ENCODE data around the gene NID2. TPM values are rescaled to one million over a fixed set of nuclear protein-coding genes. Genes with fewer than 3 reads are reported as not detected.
A peak's percentile ranks its signal among the peaks of the same experiment; 100 is the strongest.

The NID2 gene
- polyA plus RNA-seq, 1 experiment, result 413 TPM

DNA sequence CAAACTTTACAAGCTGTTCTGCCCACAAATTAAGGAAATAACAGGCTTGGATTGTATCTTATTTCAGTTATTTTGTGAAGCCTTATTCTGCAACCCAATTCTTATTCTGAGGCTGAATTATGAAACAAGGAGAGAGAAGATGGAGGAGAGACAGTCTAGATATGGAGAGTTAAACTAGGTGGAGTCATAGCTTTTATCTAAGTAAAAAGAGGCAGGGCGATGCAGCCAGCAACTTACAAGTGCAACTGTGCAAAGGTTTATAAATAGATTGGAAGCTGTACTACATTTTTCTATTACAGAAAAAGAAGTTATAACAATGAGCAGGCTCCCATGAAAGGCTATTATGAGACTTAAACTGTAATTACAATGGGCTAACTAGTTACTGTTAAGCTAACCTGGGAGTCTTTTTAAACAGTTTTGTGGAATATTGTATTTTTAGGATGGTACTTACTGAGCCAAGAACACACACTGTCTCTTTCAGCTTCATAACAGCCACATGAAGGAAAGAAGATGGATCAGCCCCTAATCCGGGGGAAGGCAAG is 22.4 kb downstream of the NID2 start:
- H3K27me3 ChIP-seq (ENCODE audit: control insufficient read depth, insufficient read depth, low read length), result no peaks in the 10 kb centered on the region
- DNase-seq (ENCODE audit: low read depth, low spot score), result no peak
- H3K27ac ChIP-seq (ENCODE audit: low read depth, low read length), result no peak overlapping the region
- TF ChIP-seq, protein P1, sequence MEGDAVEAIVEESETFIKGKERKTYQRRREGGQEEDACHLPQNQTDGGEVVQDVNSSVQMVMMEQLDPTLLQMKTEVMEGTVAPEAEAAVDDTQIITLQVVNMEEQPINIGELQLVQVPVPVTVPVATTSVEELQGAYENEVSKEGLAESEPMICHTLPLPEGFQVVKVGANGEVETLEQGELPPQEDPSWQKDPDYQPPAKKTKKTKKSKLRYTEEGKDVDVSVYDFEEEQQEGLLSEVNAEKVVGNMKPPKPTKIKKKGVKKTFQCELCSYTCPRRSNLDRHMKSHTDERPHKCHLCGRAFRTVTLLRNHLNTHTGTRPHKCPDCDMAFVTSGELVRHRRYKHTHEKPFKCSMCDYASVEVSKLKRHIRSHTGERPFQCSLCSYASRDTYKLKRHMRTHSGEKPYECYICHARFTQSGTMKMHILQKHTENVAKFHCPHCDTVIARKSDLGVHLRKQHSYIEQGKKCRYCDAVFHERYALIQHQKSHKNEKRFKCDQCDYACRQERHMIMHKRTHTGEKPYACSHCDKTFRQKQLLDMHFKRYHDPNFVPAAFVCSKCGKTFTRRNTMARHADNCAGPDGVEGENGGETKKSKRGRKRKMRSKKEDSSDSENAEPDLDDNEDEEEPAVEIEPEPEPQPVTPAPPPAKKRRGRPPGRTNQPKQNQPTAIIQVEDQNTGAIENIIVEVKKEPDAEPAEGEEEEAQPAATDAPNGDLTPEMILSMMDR (IDR thresholded peaks at IDR 0.05; ENCODE audit: low read depth, low read length), result no peak
- H3K9me3 ChIP-seq (ENCODE audit: control insufficient read depth, insufficient read depth, low read length), result no peaks in the 10 kb centered on the region
- ChIA-PET POLR2A (interaction anchor here (0.8 to 4.0 kb wide), 2 partner anchors 23 to 377 kb away, joined by 8 to 36 read pairs; partner anchors contain the start of gene NID2), CTCF (interaction anchor here (0.6 to 2.3 kb wide), 7 partner anchors 25 to 227 kb away, joined by 3 to 13 read pairs (median 4); no protein-coding TSS in a partner anchor)
- no peak overlapping the region for H3K4me3 ChIP-seq (ENCODE audit: low read depth, low read length)

DNA sequence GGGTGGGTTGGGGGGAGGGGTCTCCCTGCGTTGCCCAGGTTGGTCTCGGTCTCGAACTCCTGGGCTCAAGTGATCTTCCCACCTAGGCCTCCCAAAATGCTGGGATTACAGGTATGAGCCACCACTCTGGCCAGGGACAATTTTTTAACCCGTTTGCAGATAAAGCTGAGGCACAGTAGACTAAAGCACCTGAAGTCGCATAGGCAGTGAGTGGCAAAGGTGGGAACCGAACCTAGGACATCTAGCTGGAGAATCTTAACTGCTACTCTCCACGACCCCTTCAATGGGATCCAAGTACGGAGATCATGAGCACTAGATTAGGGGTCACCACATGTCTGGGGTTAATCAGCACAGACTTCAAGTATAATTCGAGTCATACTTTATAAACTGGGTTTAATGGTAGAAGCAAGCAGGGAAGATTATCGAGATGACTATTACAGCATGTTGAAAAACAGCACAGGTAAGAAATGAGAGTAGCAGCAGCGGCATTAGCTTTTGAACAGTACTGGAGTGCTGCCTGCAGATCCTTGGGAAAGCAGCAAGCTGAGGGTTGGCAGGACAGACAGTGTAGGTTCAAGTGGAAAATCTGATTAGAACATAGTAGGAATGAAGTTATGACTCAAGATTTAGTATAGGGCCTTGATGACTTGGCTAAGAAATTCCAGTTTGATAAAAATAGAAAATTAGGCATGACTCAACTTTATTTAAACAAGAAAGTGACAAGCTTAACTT is 23.9 kb downstream of the NID2 start:
- Histone ChIP-seq H3K27ac (ENCODE audit: low read depth, low read length) (peak overlapping the region; percentile 81), H3K4me3 (ENCODE audit: low read depth, low read length) (no peak overlapping the region; the same call in 1 of the 2 replicates), H3K9me3 (ENCODE audit: control insufficient read depth, insufficient read depth, low read length) (no peaks in the 10 kb centered on the region), H3K27me3 (ENCODE audit: control insufficient read depth, insufficient read depth, low read length) (no peaks in the 10 kb centered on the region)
- TF ChIP-seq, protein P1 (IDR thresholded peaks at IDR 0.05; ENCODE audit: low read depth, low read length), result no peak
- no peak for DNase-seq (ENCODE audit: low read depth, low spot score)
- ChIA-PET POLR2A (interaction anchor here (0.6 to 4.0 kb wide), 5 partner anchors 12 to 745 kb away, joined by 3 to 36 read pairs (median 4); partner anchors contain the start of gene NID2), CTCF (interaction anchor here (1.0 to 2.3 kb wide), 5 partner anchors 19 to 87 kb away, joined by 4 to 25 read pairs (median 6); no protein-coding TSS in a partner anchor)

DNA sequence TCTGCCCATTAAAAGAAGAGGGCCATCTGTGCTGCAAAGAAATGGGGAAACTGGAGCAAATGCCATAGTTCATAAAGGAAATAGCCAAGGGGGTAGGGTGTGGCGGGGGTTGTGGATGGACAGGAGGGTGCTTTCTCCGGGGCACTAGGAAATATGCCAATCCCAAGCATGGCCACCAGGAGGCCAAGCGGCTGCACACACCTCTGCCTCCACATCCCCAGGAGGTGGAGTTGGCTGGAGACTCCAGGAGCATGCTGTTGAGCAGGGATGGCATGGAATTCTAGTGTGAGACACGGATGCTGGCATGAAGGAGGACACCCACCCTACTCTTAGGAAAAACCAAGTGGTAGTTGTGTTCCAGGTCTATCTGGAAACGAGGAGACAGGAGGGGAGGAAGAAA is 25.2 kb downstream of the NID2 start:
- TF ChIP-seq, protein P1 (IDR thresholded peaks at IDR 0.05; ENCODE audit: low read depth, low read length), result peak; percentile 61
- no peaks in the 10 kb centered on the region for H3K27me3 ChIP-seq (ENCODE audit: control insufficient read depth, insufficient read depth, low read length)
- ChIA-PET POLR2A (interaction anchor here (4.0 kb wide), 1 partner anchor 26 kb away, joined by 36 read pairs; the partner anchor contains the start of gene NID2), CTCF (interaction anchor here (0.6 to 2.1 kb wide), 13 partner anchors 13 to 753 kb away, joined by 3 to 25 read pairs (median 5); no protein-coding TSS in a partner anchor)
- H3K4me3 ChIP-seq (ENCODE audit: low read depth, low read length), result no peak overlapping the region
- H3K27ac ChIP-seq (ENCODE audit: low read depth, low read length), result no peak overlapping the region
- H3K9me3 ChIP-seq (ENCODE audit: control insufficient read depth, insufficient read depth, low read length), result no peaks in the 10 kb centered on the region
- no peak for DNase-seq (ENCODE audit: low read depth, low spot score)

DNA sequence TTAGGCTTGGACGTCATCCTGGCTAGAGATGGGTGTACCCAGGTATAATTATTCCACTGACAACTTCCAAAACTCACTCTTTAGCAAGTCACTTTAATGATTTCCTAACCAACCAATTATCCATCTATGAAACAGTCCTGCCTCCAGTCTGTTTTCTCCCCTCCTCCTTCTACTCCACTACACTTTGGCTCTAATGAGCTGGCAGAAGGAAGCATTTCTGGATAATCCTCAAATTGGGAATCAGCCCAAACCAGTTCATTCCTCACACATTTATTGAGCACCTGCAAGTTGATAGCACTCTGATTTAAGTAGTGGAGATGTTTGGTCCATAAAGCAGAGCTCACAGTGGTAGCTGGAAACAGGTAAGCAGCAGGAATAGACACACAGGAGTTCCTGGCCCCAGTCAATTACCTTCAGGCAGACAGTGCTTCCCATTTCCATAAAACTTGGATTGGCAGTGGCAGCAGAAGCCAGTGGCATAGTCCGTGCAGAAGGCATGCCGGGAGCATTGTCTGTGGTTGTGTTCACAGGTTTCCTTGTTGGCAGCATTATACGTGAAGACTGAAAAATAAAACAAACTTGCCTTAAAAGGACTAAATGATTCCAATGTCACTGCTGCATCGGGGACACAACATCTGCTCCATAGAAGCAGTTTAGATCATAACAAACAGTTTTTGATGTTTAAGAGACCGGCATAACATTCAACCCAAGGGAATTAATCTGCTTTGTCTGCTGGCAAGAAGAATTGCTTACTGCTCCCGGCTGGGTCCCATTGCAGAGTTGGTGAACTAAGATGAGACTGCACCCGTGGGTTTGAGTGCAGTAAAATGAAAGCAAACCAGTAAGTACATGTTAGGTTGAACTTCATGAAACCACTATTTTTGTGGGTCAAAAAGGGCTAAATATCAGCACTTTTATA is 26.2 kb downstream of the NID2 start:
- Histone ChIP-seq H3K4me3 (ENCODE audit: low read depth, low read length) (no peak overlapping the region), H3K9me3 (ENCODE audit: control insufficient read depth, insufficient read depth, low read length) (no peaks in the 10 kb centered on the region), H3K27me3 (ENCODE audit: control insufficient read depth, insufficient read depth, low read length) (no peaks in the 10 kb centered on the region), H3K27ac (ENCODE audit: low read depth, low read length) (no peak overlapping the region)
- no peak for DNase-seq (ENCODE audit: low read depth, low spot score)
- POLR2A ChIA-PET, result interaction anchor here (0.9 kb wide), 1 partner anchor 27 kb away, joined by 3 read pairs; the partner anchor contains the start of gene NID2
- TF ChIP-seq, protein P1 (IDR thresholded peaks at IDR 0.05; ENCODE audit: low read depth, low read length), result no peak
- CTCF ChIA-PET, result interaction anchor here (0.6 to 2.1 kb wide), 6 partner anchors 17 to 96 kb away, joined by 5 to 10 read pairs (median 6); no protein-coding TSS in a partner anchor

All from AG04450 (cell line).